Dermis microvascular lymphatic vessel endothelial cell (primary cell): Measurements from ENCODE around the gene CLDND1. TPM values are rescaled to one million over a fixed set of nuclear protein-coding genes. Genes with fewer than 3 reads are reported as not detected.
A peak's percentile ranks its signal among the peaks of the same experiment; 100 is the strongest.

ENCODE experiments used
- DNase-seq, 2 donors: peaks; one replicate each; pipeline versions ENCODE4 v3.0.0 to v3.0.0-alpha.2; 2010; ENCODE audit warnings: low read depth in 2 of 2
- total RNA-seq: library from RNA; depleted of rRNA; stranded (reverse); fragments of >200 nt; gene quantifications from 2 replicates; pipeline ENCODE4 v1.2.1, GENCODE V29; 2014

Gene CLDND1
- total RNA-seq, 1 donor from 2014 or later, result 80.2 TPM

- DNase-seq, result no peak
Observed at GRCh38 chr3:98551754-98552153, 29.1 kb upstream of the CLDND1 start.

- DNase-seq, result no peak
Observed at GRCh38 chr3:98551236-98551635, 28.5 kb upstream of the CLDND1 start.

- no peak for DNase-seq
Observed at GRCh38 chr3:98550833-98551232, 28.1 kb upstream of the CLDND1 start.

GRCh38 chr3:98548544-98548943, 25.8 kb upstream of the CLDND1 start:
- no peak for DNase-seq

GRCh38 chr3:98545940-98546339, 23.2 kb upstream of the CLDND1 start:
- no peak for DNase-seq

- DNase-seq, result no peak
Observed at GRCh38 chr3:98542623-98543022, 19.9 kb upstream of the CLDND1 start.

GRCh38 chr3:98541695-98542094, 19.0 kb upstream of the CLDND1 start:
- no peak for DNase-seq

- DNase-seq, result no peak
Observed at GRCh38 chr3:98540346-98540745, 17.6 kb upstream of the CLDND1 start.

GRCh38 chr3:98536456-98537017, 13.8 kb upstream of the CLDND1 start:
- DNase-seq, result no peak

GRCh38 chr3:98534734-98535133, 12.0 kb upstream of the CLDND1 start:
- DNase-seq, result no peak

GRCh38 chr3:98534168-98534567, 11.5 kb upstream of the CLDND1 start:
- DNase-seq, result no peak

GRCh38 chr3:98532709-98533571, 10.2 kb upstream of the CLDND1 start:
- no peak for DNase-seq

GRCh38 chr3:98532275-98532637, 9.6 kb upstream of the CLDND1 start:
- DNase-seq, result no peak

- no peak for DNase-seq
Observed at GRCh38 chr3:98531622-98532274, 9.0 kb upstream of the CLDND1 start, which contains the start of gene GPR15. GPR15 (plus strand) TSS chr3:98531978; CDS start chr3:98532034, 56 bp downstream.

GRCh38 chr3:98530676-98531075, 8.0 kb upstream of the CLDND1 start:
- no peak for DNase-seq

GRCh38 chr3:98529856-98530459, 7.3 kb upstream of the CLDND1 start:
- DNase-seq, result no peak

GRCh38 chr3:98528474-98529346, 6.0 kb upstream of the CLDND1 start:
- DNase-seq, result no peak

GRCh38 chr3:98525494-98525893, 2.8 kb upstream of the CLDND1 start:
- DNase-seq, result no peak

GRCh38 chr3:98521897-98522543, 682 bp downstream of the CLDND1 start:
- peak; percentile 11 to 68 for DNase-seq

- no peak for DNase-seq
Observed at GRCh38 chr3:98519351-98519750, 3.4 kb downstream of the CLDND1 start.

GRCh38 chr3:98518816-98519215, 3.9 kb downstream of the CLDND1 start:
- DNase-seq, result no peak
